ENCODE measurements around the gene IFIT5. TPM values are rescaled to one million over a fixed set of nuclear protein-coding genes. Genes with fewer than 3 reads are reported as not detected.
"Not testable (repeated sequence)": the region's sequence is repeated elsewhere in the genome, so short reads cannot be mapped to it uniquely, and the experiment has no call there.

IFIT5 gene
- total RNA-seq, 2 experiments from 2014 or later, result 39.6 to 46.3 TPM

- peaks cover 1% of the 10 kb centered on the region for H3K4me1 Mint-ChIP-seq
- peaks cover 12% of the 10 kb centered on the region for H3K27me3 Mint-ChIP-seq
- H3K4me3 Mint-ChIP-seq, result no peak overlapping the region
- ChIA-PET POLR2A (no interaction called here), CTCF (no interaction called here)
- no peak for DNase-seq
- no peaks in the 10 kb centered on the region for H3K36me3 Mint-ChIP-seq (ENCODE audit: low read depth)
- H3K9me3 Mint-ChIP-seq, result no peaks in the 10 kb centered on the region
- H3K27ac Mint-ChIP-seq, result no peak overlapping the region
Measured at GRCh38 chr10:89382757-89383156, 31.6 kb upstream of the IFIT5 start.

- DNase-seq, result no peak
- no peaks in the 10 kb centered on the region for H3K9me3 Mint-ChIP-seq
- ChIA-PET CTCF (interaction anchor here (1.1 to 1.4 kb wide), 2 partner anchors 35 to 48 kb away, joined by 3 to 4 read pairs; no protein-coding TSS in a partner anchor), POLR2A (interaction anchor here (0.5 kb wide), 1 partner anchor 53 kb away, joined by 4 read pairs; no protein-coding TSS in a partner anchor)
- peaks cover 12% of the 10 kb centered on the region for H3K27me3 Mint-ChIP-seq
- H3K4me3 Mint-ChIP-seq, result no peak overlapping the region
- no peak overlapping the region for H3K27ac Mint-ChIP-seq
- no peaks in the 10 kb centered on the region for H3K36me3 Mint-ChIP-seq (ENCODE audit: low read depth)
- peaks cover 1% of the 10 kb centered on the region for H3K4me1 Mint-ChIP-seq
Measured at GRCh38 chr10:89384474-89385340, 29.7 kb upstream of the IFIT5 start.

GRCh38 chr10:89388806-89389205, 25.6 kb upstream of the IFIT5 start:
- ChIA-PET POLR2A (no interaction called here), CTCF (interaction anchor here (0.6 to 2.8 kb wide), 3 partner anchors 17 to 91 kb away, joined by 4 to 9 read pairs (median 4); no protein-coding TSS in a partner anchor)
- Mint-ChIP-seq H3K27me3 (peaks cover 8% of the 10 kb centered on the region), H3K9me3 (no peaks in the 10 kb centered on the region), H3K4me1 (peaks cover 21% of the 10 kb centered on the region), H3K27ac (no peak overlapping the region), H3K4me3 (no peak overlapping the region), H3K36me3 (ENCODE audit: low read depth) (peaks cover 2% of the 10 kb centered on the region)
- no peak for DNase-seq

GRCh38 chr10:89389254-89389653, 25.1 kb upstream of the IFIT5 start:
- Mint-ChIP-seq H3K27ac (no peak overlapping the region), H3K9me3 (no peaks in the 10 kb centered on the region), H3K4me1 (peaks cover 25% of the 10 kb centered on the region), H3K27me3 (peaks cover 4% of the 10 kb centered on the region), H3K36me3 (ENCODE audit: low read depth) (peaks cover 5% of the 10 kb centered on the region), H3K4me3 (no peak overlapping the region)
- ChIA-PET CTCF (interaction anchor here (0.6 to 2.8 kb wide), 4 partner anchors 9 to 92 kb away, joined by 3 to 9 read pairs (median 4); no protein-coding TSS in a partner anchor), POLR2A (no interaction called here)
- DNase-seq, result no peak

- H3K9me3 Mint-ChIP-seq, result peaks cover 3% of the 10 kb centered on the region
- no peak overlapping the region for H3K4me3 Mint-ChIP-seq
- H3K27ac Mint-ChIP-seq, result no peak overlapping the region
- DNase-seq, result no peak
- peaks cover 14% of the 10 kb centered on the region for H3K36me3 Mint-ChIP-seq (ENCODE audit: low read depth)
- ChIA-PET POLR2A (no interaction called here), CTCF (interaction anchor here (1.0 to 1.3 kb wide), 2 partner anchors 8 to 56 kb away, joined by 3 read pairs; no protein-coding TSS in a partner anchor)
- peaks cover 2% of the 10 kb centered on the region for H3K27me3 Mint-ChIP-seq
- peaks cover 35% of the 10 kb centered on the region for H3K4me1 Mint-ChIP-seq
Measured at GRCh38 chr10:89390476-89391225, 23.7 kb upstream of the IFIT5 start.

GRCh38 chr10:89391226-89391576, 23.2 kb upstream of the IFIT5 start:
- DNase-seq, H3K9me3 Mint-ChIP-seq, POLR2A ChIA-PET, H3K27me3 Mint-ChIP-seq, H3K27ac Mint-ChIP-seq: not testable (repeated sequence)
- CTCF ChIA-PET, result interaction anchor here (1.3 kb wide), 1 partner anchor 56 kb away, joined by 3 read pairs; no protein-coding TSS in a partner anchor
- peak overlapping the region; percentile 86 for H3K4me3 Mint-ChIP-seq
- peaks cover 40% of the 10 kb centered on the region for H3K4me1 Mint-ChIP-seq
- H3K36me3 Mint-ChIP-seq (ENCODE audit: low read depth), result peaks cover 18% of the 10 kb centered on the region

- POLR2A ChIA-PET, result interaction anchor here (0.5 to 2.0 kb wide), 10 partner anchors 22 to 430 kb away, joined by 3 to 14 read pairs (median 5); partner anchors contain the start of genes IFIT2, IFIT3 and IFIT5
- Mint-ChIP-seq H3K4me3 (peak within 1 kb of the TSS; percentile 86), H3K4me1 (peaks cover 47% of the 10 kb centered on the region), H3K27me3 (no peaks in the 10 kb centered on the region), H3K27ac (peak within 1 kb of the TSS; percentile 95), H3K36me3 (ENCODE audit: low read depth) (peaks cover 26% of the 10 kb centered on the region), H3K9me3 (peaks cover 3% of the 10 kb centered on the region)
- CTCF ChIA-PET, result interaction anchor here (0.6 to 1.4 kb wide), 7 partner anchors 11 to 82 kb away, joined by 3 to 9 read pairs (median 3); no protein-coding TSS in a partner anchor
- DNase-seq, result peak; percentile 81
Measured at GRCh38 chr10:89391907-89392756, 22.2 kb upstream of the IFIT5 start, which contains the start of gene IFIT1. IFIT1 (plus strand) TSS chr10:89392623; CDS start chr10:89392713, 90 bp downstream.

- CTCF ChIA-PET, result interaction anchor here (0.6 to 1.4 kb wide), 5 partner anchors 12 to 81 kb away, joined by 3 to 9 read pairs (median 3); no protein-coding TSS in a partner anchor
- Mint-ChIP-seq H3K27ac (peak overlapping the region; percentile 95), H3K4me1 (peaks cover 51% of the 10 kb centered on the region), H3K36me3 (ENCODE audit: low read depth) (peaks cover 32% of the 10 kb centered on the region), H3K4me3 (peak overlapping the region; percentile 86), H3K27me3 (no peaks in the 10 kb centered on the region), H3K9me3 (peaks cover 3% of the 10 kb centered on the region)
- POLR2A ChIA-PET, result interaction anchor here (0.6 to 2.0 kb wide), 8 partner anchors 19 to 292 kb away, joined by 3 to 14 read pairs (median 6); partner anchors contain the start of genes IFIT2, IFIT3 and IFIT5
- peak; percentile 42 for DNase-seq
Measured at GRCh38 chr10:89392974-89393373, 21.4 kb upstream of the IFIT5 start.

- peaks cover 41% of the 10 kb centered on the region for H3K36me3 Mint-ChIP-seq (ENCODE audit: low read depth)
- H3K9me3 Mint-ChIP-seq, result peaks cover 3% of the 10 kb centered on the region
- DNase-seq, result no peak
- H3K4me1 Mint-ChIP-seq, result peaks cover 60% of the 10 kb centered on the region
- H3K27ac Mint-ChIP-seq, result peak overlapping the region; percentile 95
- H3K4me3 Mint-ChIP-seq, result peak overlapping the region; percentile 86
- POLR2A ChIA-PET, result interaction anchor here (1.1 to 2.0 kb wide), 3 partner anchors 18 to 66 kb away, joined by 3 to 6 read pairs (median 4); partner anchors contain the start of genes IFIT3 and IFIT5
- CTCF ChIA-PET, result interaction anchor here (1.4 kb wide), 1 partner anchor 19 kb away, joined by 3 read pairs; no protein-coding TSS in a partner anchor
- no peaks in the 10 kb centered on the region for H3K27me3 Mint-ChIP-seq
Measured at GRCh38 chr10:89393898-89394297, 20.5 kb upstream of the IFIT5 start.

GRCh38 chr10:89395141-89395540, 19.2 kb upstream of the IFIT5 start:
- CTCF ChIA-PET, result no interaction called here
- Mint-ChIP-seq H3K27ac (no peak overlapping the region), H3K4me3 (peak overlapping the region; percentile 60), H3K36me3 (ENCODE audit: low read depth) (peaks cover 52% of the 10 kb centered on the region), H3K27me3 (no peaks in the 10 kb centered on the region), H3K4me1 (peaks cover 70% of the 10 kb centered on the region), H3K9me3 (peaks cover 3% of the 10 kb centered on the region)
- POLR2A ChIA-PET, result no interaction called here
- DNase-seq, result no peak

GRCh38 chr10:89398003-89398749, 16.2 kb upstream of the IFIT5 start:
- Mint-ChIP-seq H3K36me3 (ENCODE audit: low read depth) (peaks cover 78% of the 10 kb centered on the region), H3K4me1 (peaks cover 63% of the 10 kb centered on the region), H3K9me3 (peaks cover 3% of the 10 kb centered on the region), H3K27me3 (no peaks in the 10 kb centered on the region), H3K27ac (no peak overlapping the region), H3K4me3 (no peak overlapping the region)
- POLR2A ChIA-PET, result no interaction called here
- no peak for DNase-seq
- CTCF ChIA-PET, result interaction anchor here (0.8 kb wide), 1 partner anchor 8 kb away, joined by 3 read pairs; no protein-coding TSS in a partner anchor
